22Rv1 (cell line): ENCODE data around the gene STXBP6.

Experiments
- CTCF ChIP-seq: fragments of 450-650 bp; IDR thresholded peaks from 2 replicates; pipeline ENCODE4 v1.5.1; 2017; ENCODE audit warnings: mild to moderate bottlenecking
- ZFX ChIP-seq: fragments of 450-650 bp; IDR thresholded peaks from 2 replicates; pipeline ENCODE4 v1.6.1; 2017; ENCODE audit warnings: antibody characterized with exemption, borderline replicate concordance

DNA sequence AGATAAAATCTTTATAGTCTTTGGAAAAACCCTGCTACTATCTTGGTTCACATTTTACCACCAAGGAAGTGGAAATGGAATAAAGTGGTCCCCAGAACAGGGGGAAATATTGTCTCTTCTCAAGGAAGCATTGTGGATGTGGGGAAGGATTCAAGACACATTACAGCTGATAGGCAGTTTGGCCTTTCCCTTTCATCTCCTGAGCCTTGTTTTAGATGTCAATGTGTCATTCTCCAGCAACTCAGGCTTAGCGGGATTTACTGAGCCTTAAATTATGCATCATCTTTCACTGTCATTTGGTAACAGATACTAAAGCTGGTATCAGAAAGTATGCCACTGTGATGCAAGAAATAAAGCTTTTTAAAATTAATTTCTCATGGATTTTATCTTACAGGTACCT is 136.2 kb downstream of the STXBP6 start:
- no peak for TF ChIP-seq CTCF
- TF ChIP-seq ZFX, result no peak
